Measurements from ENCODE around the gene CSNK1G2. TPM values are rescaled to one million over a fixed set of nuclear protein-coding genes. Genes with fewer than 3 reads are reported as not detected.
A peak's percentile ranks its signal among the peaks of the same experiment; 100 is the strongest.

CSNK1G2 gene
- polyA plus RNA-seq (2013, experiment 1 of 2), result 89.1 TPM
- 88.0 TPM for polyA plus RNA-seq (2013, experiment 2 of 2)

DNA sequence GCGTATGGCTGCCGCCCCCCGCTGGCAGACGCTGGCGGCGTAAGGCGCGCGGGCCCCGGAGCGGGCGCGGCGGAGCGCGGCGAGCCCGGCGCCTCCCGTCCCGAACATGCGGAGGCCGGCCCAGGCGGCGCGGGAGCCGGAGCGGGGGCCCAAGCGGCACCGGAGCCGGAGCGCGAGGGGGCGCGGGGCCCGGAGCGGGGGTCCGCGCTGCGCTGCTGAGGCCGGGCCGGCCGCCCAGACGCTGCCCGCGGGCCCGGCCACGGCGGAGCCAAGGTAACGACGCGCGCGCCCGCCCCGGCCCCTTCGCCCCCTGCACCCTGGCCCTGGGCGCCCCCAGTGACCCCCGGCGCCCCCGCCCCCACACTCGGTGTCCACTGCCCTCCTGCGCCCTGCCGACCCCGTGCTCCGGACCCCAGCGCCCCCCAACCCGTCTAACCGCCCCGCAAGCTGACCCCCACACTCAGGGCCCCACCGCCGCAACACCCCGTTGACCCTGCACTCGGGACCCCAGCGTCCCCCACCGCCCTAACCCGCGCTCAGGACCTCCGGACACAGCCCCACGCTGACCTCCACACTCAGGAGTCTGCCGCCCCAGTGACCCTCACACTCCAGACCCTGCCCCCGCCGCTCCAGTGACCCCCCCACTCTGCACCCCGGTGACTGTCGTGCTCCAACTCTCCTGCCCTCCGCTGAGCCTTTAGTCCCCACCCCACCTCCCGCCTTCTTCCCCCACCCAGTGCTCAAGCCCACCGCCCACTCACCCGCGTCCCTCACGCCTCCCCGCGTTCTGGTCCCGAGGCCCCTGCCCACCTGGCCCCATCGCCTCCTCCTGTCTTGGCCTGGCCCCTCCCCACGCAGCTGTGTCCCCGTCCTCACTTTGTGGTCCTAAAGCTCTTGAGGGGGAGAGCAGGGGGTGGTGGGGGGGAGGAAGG lies at the start of gene CSNK1G2:
Gene CSNK1G2 (plus strand): TSS at position 27 of the 932 bp plus-strand sequence. CDS start 28,601 bp downstream, outside the sequence.
- Histone ChIP-seq H3K27me3 (ENCODE audit: control insufficient read depth in 1 of 2, insufficient read depth in 1 of 2, low read length in 2 of 2) (no peaks in the 10 kb centered on the region), H2BK120ac (ENCODE audit: low read depth, low read length) (peak within 1 kb of the TSS; percentile 80), H2AK5ac (ENCODE audit: low read length, severe bottlenecking) (peak within 1 kb of the TSS; percentile 52), H3K14ac (ENCODE audit: low read length in 2 of 2) (peak within 1 kb of the TSS in 1 of 2 experiments; percentile 99), H2BK15ac (ENCODE audit: low read depth, poor library complexity, severe bottlenecking) (peak within 1 kb of the TSS; percentile 97), H3K4me3 (ENCODE audit: insufficient read depth in 1 of 2, low read depth in 1 of 2, low read length in 2 of 2) (peak within 1 kb of the TSS; percentile 77 to 92), H3K9ac (ENCODE audit: low read length) (peak within 1 kb of the TSS; percentile 99), H2BK5ac (ENCODE audit: low read depth, low read length, poor library complexity, severe bottlenecking) (peak within 1 kb of the TSS; percentile 88), H3K23ac (ENCODE audit: low read length in 2 of 2) (peak within 1 kb of the TSS; percentile 64 to 99), H3K9me3 (ENCODE audit: control insufficient read depth, low read length) (no peaks in the 10 kb centered on the region), H2AFZ (ENCODE audit: low read depth, low read length) (peak within 1 kb of the TSS; percentile 63), H4K8ac (ENCODE audit: low read length) (peak within 1 kb of the TSS; percentile 100), H3K36me3 (ENCODE audit: control insufficient read depth in 1 of 2, insufficient read depth in 2 of 2, low read depth in 1 of 2, low read length in 2 of 2) (peaks cover 0 to 19% of the 10 kb centered on the region in 2 experiments), H3K4ac (ENCODE audit: low read depth in 1 of 2, low read length in 2 of 2) (peak within 1 kb of the TSS; percentile 100), H3K4me1 (ENCODE audit: control insufficient read depth, insufficient read depth, low read depth, low read length) (peaks cover 41% of the 10 kb centered on the region), H3K4me2 (ENCODE audit: low read length, poor library complexity, severe bottlenecking) (peak within 1 kb of the TSS; percentile 85), H3K27ac (ENCODE audit: low read length, poor library complexity, severe bottlenecking) (peak within 1 kb of the TSS; percentile 80), H3K18ac (ENCODE audit: low read depth in 1 of 2, low read length in 2 of 2) (peak within 1 kb of the TSS; percentile 99), H3K79me1 (replicated peaks; ENCODE audit: low read length, poor library complexity, severe bottlenecking) (peaks cover 2% of the 10 kb centered on the region), H4K91ac (ENCODE audit: low read length) (peak within 1 kb of the TSS; percentile 99), H2BK12ac (ENCODE audit: low read length in 2 of 2) (peak within 1 kb of the TSS; percentile 67 to 85)
- WGBS, result under 1% methylated on average over 41 of the region's 97 CpGs
- no peak for DNase-seq

DNA sequence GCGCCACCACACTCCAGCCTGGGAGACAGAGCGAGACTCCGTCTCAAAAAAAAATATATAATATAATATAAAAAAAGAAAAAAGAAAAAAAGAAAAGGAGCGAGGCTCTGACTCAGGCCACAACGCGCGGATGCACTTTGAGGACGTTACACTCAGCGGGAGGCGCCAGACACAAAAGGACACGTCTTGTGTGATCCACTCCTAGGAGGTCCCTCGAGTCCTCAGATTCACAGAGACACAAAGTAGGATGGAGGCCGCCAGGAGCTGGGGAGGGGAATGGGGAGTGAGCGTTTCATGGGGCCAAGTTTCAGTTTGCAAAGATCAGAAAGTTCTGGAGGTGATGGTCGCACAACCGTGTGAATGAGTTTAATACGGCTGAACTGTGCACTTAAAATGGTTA lies 47.2 kb upstream of the CSNK1G2 start:
- H3K23ac ChIP-seq (ENCODE audit: low read length in 2 of 2), result no peak overlapping the region
- H3K27ac ChIP-seq (ENCODE audit: low read length, poor library complexity, severe bottlenecking), result no peak overlapping the region
- H2AK5ac ChIP-seq (ENCODE audit: low read length, severe bottlenecking), result no peak overlapping the region
- H2AFZ ChIP-seq (ENCODE audit: low read depth, low read length), result peak overlapping the region; percentile 62
- H2BK120ac ChIP-seq (ENCODE audit: low read depth, low read length), result no peak overlapping the region
- H3K9me3 ChIP-seq (ENCODE audit: control insufficient read depth, low read length), result no peaks in the 10 kb centered on the region
- H3K79me1 ChIP-seq (replicated peaks; ENCODE audit: low read length, poor library complexity, severe bottlenecking), result no peaks in the 10 kb centered on the region
- H2BK15ac ChIP-seq (ENCODE audit: low read depth, poor library complexity, severe bottlenecking), result no peak overlapping the region
- peaks cover 8% of the 10 kb centered on the region for H3K4me1 ChIP-seq (ENCODE audit: control insufficient read depth, insufficient read depth, low read depth, low read length)
- H2BK5ac ChIP-seq (ENCODE audit: low read depth, low read length, poor library complexity, severe bottlenecking), result no peak overlapping the region
- H3K4me3 ChIP-seq (ENCODE audit: insufficient read depth in 1 of 2, low read depth in 1 of 2, low read length in 2 of 2), result no peak overlapping the region
- H3K4ac ChIP-seq (ENCODE audit: low read depth in 1 of 2, low read length in 2 of 2), result no peak overlapping the region
- no peak for DNase-seq
- no peak overlapping the region for H3K14ac ChIP-seq (ENCODE audit: low read length in 2 of 2)
- no peak overlapping the region for H4K91ac ChIP-seq (ENCODE audit: low read length)
- H3K18ac ChIP-seq (ENCODE audit: low read depth in 1 of 2, low read length in 2 of 2), result no peak overlapping the region
- H3K4me2 ChIP-seq (ENCODE audit: low read length, poor library complexity, severe bottlenecking), result no peak overlapping the region
- no peak overlapping the region for H4K8ac ChIP-seq (ENCODE audit: low read length)
- H3K36me3 ChIP-seq (ENCODE audit: control insufficient read depth in 1 of 2, insufficient read depth in 2 of 2, low read depth in 1 of 2, low read length in 2 of 2), result no peaks in the 10 kb centered on the region
- H3K27me3 ChIP-seq (ENCODE audit: control insufficient read depth in 1 of 2, insufficient read depth in 1 of 2, low read length in 2 of 2), result no peaks in the 10 kb centered on the region
- WGBS, result 87% methylated on average over 14 of the region's 17 CpGs
- no peak overlapping the region for H3K9ac ChIP-seq (ENCODE audit: low read length)
- no peak overlapping the region for H2BK12ac ChIP-seq (ENCODE audit: low read length in 2 of 2)

- no peak overlapping the region for H3K23ac ChIP-seq (ENCODE audit: low read length in 2 of 2)
- H4K91ac ChIP-seq (ENCODE audit: low read length), result peak overlapping the region; percentile 92
- no peak overlapping the region for H2BK5ac ChIP-seq (ENCODE audit: low read depth, low read length, poor library complexity, severe bottlenecking)
- no peak for DNase-seq
- no peak overlapping the region for H3K4me2 ChIP-seq (ENCODE audit: low read length, poor library complexity, severe bottlenecking)
- H2AK5ac ChIP-seq (ENCODE audit: low read length, severe bottlenecking), result no peak overlapping the region
- peak overlapping the region; percentile 69 to 90 for H2BK12ac ChIP-seq (ENCODE audit: low read length in 2 of 2)
- H3K27me3 ChIP-seq (ENCODE audit: control insufficient read depth in 1 of 2, insufficient read depth in 1 of 2, low read length in 2 of 2), result no peaks in the 10 kb centered on the region
- no peak overlapping the region for H2AFZ ChIP-seq (ENCODE audit: low read depth, low read length)
- H3K14ac ChIP-seq (ENCODE audit: low read length in 2 of 2), result no peak overlapping the region
- peaks cover 8% of the 10 kb centered on the region for H3K4me1 ChIP-seq (ENCODE audit: control insufficient read depth, insufficient read depth, low read depth, low read length)
- H2BK120ac ChIP-seq (ENCODE audit: low read depth, low read length), result no peak overlapping the region
- no peak overlapping the region for H2BK15ac ChIP-seq (ENCODE audit: low read depth, poor library complexity, severe bottlenecking)
- peak overlapping the region in 1 of 2 experiments; percentile 66 for H3K18ac ChIP-seq (ENCODE audit: low read depth in 1 of 2, low read length in 2 of 2)
- H3K36me3 ChIP-seq (ENCODE audit: control insufficient read depth in 1 of 2, insufficient read depth in 2 of 2, low read depth in 1 of 2, low read length in 2 of 2), result no peaks in the 10 kb centered on the region
- H3K9me3 ChIP-seq (ENCODE audit: control insufficient read depth, low read length), result no peaks in the 10 kb centered on the region
- no peak overlapping the region for H3K9ac ChIP-seq (ENCODE audit: low read length)
- no peak overlapping the region for H3K27ac ChIP-seq (ENCODE audit: low read length, poor library complexity, severe bottlenecking)
- H3K4ac ChIP-seq (ENCODE audit: low read depth in 1 of 2, low read length in 2 of 2), result peak overlapping the region in 1 of 2 experiments; percentile 79
- WGBS, result 91% methylated on average over 13 of the region's 13 CpGs
- H3K79me1 ChIP-seq (replicated peaks; ENCODE audit: low read length, poor library complexity, severe bottlenecking), result no peaks in the 10 kb centered on the region
- H4K8ac ChIP-seq (ENCODE audit: low read length), result no peak overlapping the region
- no peak overlapping the region for H3K4me3 ChIP-seq (ENCODE audit: insufficient read depth in 1 of 2, low read depth in 1 of 2, low read length in 2 of 2)
These were observed 44.5 kb upstream of the CSNK1G2 start for GRCh38 chr19:1896508-1896907.

- no peak for DNase-seq
- no peak overlapping the region for H2BK120ac ChIP-seq (ENCODE audit: low read depth, low read length)
- H2BK5ac ChIP-seq (ENCODE audit: low read depth, low read length, poor library complexity, severe bottlenecking), result no peak overlapping the region
- H3K4me1 ChIP-seq (ENCODE audit: control insufficient read depth, insufficient read depth, low read depth, low read length), result peaks cover 14% of the 10 kb centered on the region
- no peak overlapping the region for H2BK12ac ChIP-seq (ENCODE audit: low read length in 2 of 2)
- H3K4me3 ChIP-seq (ENCODE audit: insufficient read depth in 1 of 2, low read depth in 1 of 2, low read length in 2 of 2), result no peak overlapping the region
- H3K4me2 ChIP-seq (ENCODE audit: low read length, poor library complexity, severe bottlenecking), result no peak overlapping the region
- H3K14ac ChIP-seq (ENCODE audit: low read length in 2 of 2), result no peak overlapping the region
- no peak overlapping the region for H2BK15ac ChIP-seq (ENCODE audit: low read depth, poor library complexity, severe bottlenecking)
- no peak overlapping the region for H3K23ac ChIP-seq (ENCODE audit: low read length in 2 of 2)
- H3K79me1 ChIP-seq (replicated peaks; ENCODE audit: low read length, poor library complexity, severe bottlenecking), result no peaks in the 10 kb centered on the region
- no peaks in the 10 kb centered on the region for H3K36me3 ChIP-seq (ENCODE audit: control insufficient read depth in 1 of 2, insufficient read depth in 2 of 2, low read depth in 1 of 2, low read length in 2 of 2)
- H3K9me3 ChIP-seq (ENCODE audit: control insufficient read depth, low read length), result no peaks in the 10 kb centered on the region
- no peaks in the 10 kb centered on the region for H3K27me3 ChIP-seq (ENCODE audit: control insufficient read depth in 1 of 2, insufficient read depth in 1 of 2, low read length in 2 of 2)
- 95% methylated on average over 16 of the region's 16 CpGs for WGBS
- H3K9ac ChIP-seq (ENCODE audit: low read length), result no peak overlapping the region
- H4K91ac ChIP-seq (ENCODE audit: low read length), result no peak overlapping the region
- no peak overlapping the region for H3K18ac ChIP-seq (ENCODE audit: low read depth in 1 of 2, low read length in 2 of 2)
- H2AFZ ChIP-seq (ENCODE audit: low read depth, low read length), result no peak overlapping the region
- H3K4ac ChIP-seq (ENCODE audit: low read depth in 1 of 2, low read length in 2 of 2), result no peak overlapping the region
- no peak overlapping the region for H2AK5ac ChIP-seq (ENCODE audit: low read length, severe bottlenecking)
- no peak overlapping the region for H4K8ac ChIP-seq (ENCODE audit: low read length)
- no peak overlapping the region for H3K27ac ChIP-seq (ENCODE audit: low read length, poor library complexity, severe bottlenecking)
These were observed 39.0 kb upstream of the CSNK1G2 start for GRCh38 chr19:1901940-1902404.

Data from mesenchymal stem cell (in vitro differentiated cells and primary cell).